Measurements from ENCODE around the gene SLC43A1. TPM values are rescaled to one million over a fixed set of nuclear protein-coding genes. Genes with fewer than 3 reads are reported as not detected.

SLC43A1 gene
- total and polyA plus RNA-seq, 2 of the 4 experiments (the other 2 are of a cell fraction), result 10.0 to 17.0 TPM

DNA sequence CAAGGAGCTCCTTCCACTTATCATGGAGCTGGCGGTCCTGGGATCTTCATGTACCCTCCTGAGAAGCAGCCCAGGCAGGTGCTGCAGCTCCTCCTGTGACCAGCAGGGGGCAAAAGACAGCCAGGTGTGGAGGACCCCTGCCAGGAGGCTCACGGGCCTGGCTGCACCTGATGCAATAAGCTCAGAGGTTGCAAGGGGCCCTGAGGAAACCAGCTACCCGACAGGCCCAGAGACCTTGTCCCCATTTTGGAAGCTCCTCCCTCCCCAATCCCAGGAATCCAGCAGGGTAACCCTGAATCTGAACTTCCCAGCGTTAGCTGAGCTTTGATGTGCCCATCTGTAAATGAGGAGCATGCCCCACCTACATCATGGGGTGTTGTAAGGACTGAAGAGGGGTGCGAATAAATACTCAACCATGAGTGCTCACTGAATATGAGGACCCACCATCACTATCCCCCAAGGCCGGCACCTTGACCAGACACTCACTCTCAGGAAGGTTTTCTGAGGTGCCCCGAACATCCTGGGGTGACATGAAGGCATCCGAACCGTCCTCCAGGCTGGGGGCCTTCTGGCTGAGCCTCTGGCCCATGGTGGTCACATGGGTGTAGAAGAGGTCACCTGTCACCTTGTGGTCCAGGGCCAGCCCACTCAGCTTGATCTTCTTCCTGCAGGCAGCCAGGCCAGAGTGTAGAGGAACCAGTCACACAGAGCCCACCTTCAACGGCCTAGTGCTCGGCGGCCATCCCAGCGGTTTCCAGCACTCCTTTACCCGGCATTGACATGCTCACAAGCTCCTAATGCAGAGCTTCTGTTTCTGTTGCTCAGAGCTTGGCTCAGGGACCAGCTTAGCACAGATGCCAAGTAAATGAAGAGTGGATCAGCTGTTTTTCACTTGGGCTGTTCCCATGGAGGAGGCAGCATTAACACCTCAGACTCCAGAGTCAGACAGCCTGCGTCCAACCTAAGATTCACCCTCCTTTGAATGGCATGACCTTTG lies 21.7 kb downstream of the SLC43A1 start:
- H3K27ac ChIP-seq (ENCODE audit: insufficient read depth, low read length), result no peak overlapping the region
- H2BK5ac ChIP-seq (ENCODE audit: low read depth, low read length, poor library complexity, severe bottlenecking), result no peak overlapping the region
- no peak overlapping the region for H2BK20ac ChIP-seq (ENCODE audit: low read depth, low read length)
- peak; percentile 17 for DNase-seq
- CTCF ChIA-PET, result interaction anchor here (0.6 to 3.7 kb wide), 23 partner anchors 8 to 1031 kb away, joined by 3 to 21 read pairs (median 5); partner anchors contain the start of gene SLC43A1
- dilution Hi-C loops (cut with HindIII; ENCODE audit: low sequenced_read_pairs, unreplicated experiment), result no loop called here
- no peak overlapping the region for H4K8ac ChIP-seq (ENCODE audit: low read depth in 2 of 2, low read length in 2 of 2)
- H2AK5ac ChIP-seq (ENCODE audit: low read depth, low read length), result no peak overlapping the region
- H3K9me1 ChIP-seq (ENCODE audit: insufficient read depth, low read length), result no peaks in the 10 kb centered on the region; the same call in 1 of the 2 replicates
- H3K14ac ChIP-seq (replicated peaks; ENCODE audit: low read depth, low read length), result no peak overlapping the region
- POLR2A ChIA-PET (ENCODE audit: unreplicated experiment), result no interaction called here
- no peak overlapping the region for H4K5ac ChIP-seq (ENCODE audit: low read depth, low read length)
- H2BK15ac ChIP-seq (ENCODE audit: low read depth, low read length), result no peak overlapping the region
- H2AFZ ChIP-seq (replicated peaks; ENCODE audit: low read length, poor library complexity), result peak overlapping the region; percentile 9
- H3K79me1 ChIP-seq (ENCODE audit: low read depth in 1 of 2, low read length in 2 of 2), result peaks cover 0 to 5% of the 10 kb centered on the region in 2 experiments; a peak in 2 of 4 replicates
- peaks cover 40% of the 10 kb centered on the region for H3K36me3 ChIP-seq (ENCODE audit: control insufficient read depth, insufficient read depth, low read length)
- in situ Hi-C loops (cut with MboI; ENCODE audit: low sequenced_read_pairs), result loop anchor here (10.0 to 25.0 kb wide), 2 partner anchors 151 to 1018 kb away; partner anchors contain the start of genes OR5B21 and YPEL4
- no CpG with 5 or more reads among the region's 15 CpGs for WGBS, 2 experiments (ENCODE audit: extremely low coverage in 2 of 2, insufficient read length in 1 of 2)
- ATAC-seq (ENCODE audit: low read depth), result peak; percentile 61
- H3K4me3 ChIP-seq (ENCODE audit: insufficient read depth, low read depth, low read length), result no peak overlapping the region
- no peak overlapping the region for H3K4me2 ChIP-seq (ENCODE audit: low read depth, low read length)
- no peaks in the 10 kb centered on the region; the same call in 1 of the 2 replicates for H4K20me1 ChIP-seq (ENCODE audit: insufficient read depth, low read length)
- no peak overlapping the region for H3K9ac ChIP-seq (ENCODE audit: low read depth, low read length)
- H3K56ac ChIP-seq (ENCODE audit: extremely low read depth, insufficient read depth, low read length), result no peak overlapping the region
- intact Hi-C loops (cut with micrococcal nuclease), result loop anchor here (1.0 kb wide), 1 partner anchor 33 kb away; no protein-coding TSS in a partner anchor
- H3K9me3 ChIP-seq (ENCODE audit: control insufficient read depth, insufficient read depth, low read length), result no peaks in the 10 kb centered on the region
- no peak overlapping the region for H2AK9ac ChIP-seq (replicated peaks; ENCODE audit: low read depth, low read length, poor library complexity)
- no peak overlapping the region for H3K18ac ChIP-seq (ENCODE audit: low read depth, low read length)
- TF ChIP-seq, protein P1, sequence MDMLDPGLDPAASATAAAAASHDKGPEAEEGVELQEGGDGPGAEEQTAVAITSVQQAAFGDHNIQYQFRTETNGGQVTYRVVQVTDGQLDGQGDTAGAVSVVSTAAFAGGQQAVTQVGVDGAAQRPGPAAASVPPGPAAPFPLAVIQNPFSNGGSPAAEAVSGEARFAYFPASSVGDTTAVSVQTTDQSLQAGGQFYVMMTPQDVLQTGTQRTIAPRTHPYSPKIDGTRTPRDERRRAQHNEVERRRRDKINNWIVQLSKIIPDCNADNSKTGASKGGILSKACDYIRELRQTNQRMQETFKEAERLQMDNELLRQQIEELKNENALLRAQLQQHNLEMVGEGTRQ (IDR thresholded peaks at IDR 0.05; ENCODE audit: low read depth, low read length), result no peak
- TF ChIP-seq, protein P2, sequence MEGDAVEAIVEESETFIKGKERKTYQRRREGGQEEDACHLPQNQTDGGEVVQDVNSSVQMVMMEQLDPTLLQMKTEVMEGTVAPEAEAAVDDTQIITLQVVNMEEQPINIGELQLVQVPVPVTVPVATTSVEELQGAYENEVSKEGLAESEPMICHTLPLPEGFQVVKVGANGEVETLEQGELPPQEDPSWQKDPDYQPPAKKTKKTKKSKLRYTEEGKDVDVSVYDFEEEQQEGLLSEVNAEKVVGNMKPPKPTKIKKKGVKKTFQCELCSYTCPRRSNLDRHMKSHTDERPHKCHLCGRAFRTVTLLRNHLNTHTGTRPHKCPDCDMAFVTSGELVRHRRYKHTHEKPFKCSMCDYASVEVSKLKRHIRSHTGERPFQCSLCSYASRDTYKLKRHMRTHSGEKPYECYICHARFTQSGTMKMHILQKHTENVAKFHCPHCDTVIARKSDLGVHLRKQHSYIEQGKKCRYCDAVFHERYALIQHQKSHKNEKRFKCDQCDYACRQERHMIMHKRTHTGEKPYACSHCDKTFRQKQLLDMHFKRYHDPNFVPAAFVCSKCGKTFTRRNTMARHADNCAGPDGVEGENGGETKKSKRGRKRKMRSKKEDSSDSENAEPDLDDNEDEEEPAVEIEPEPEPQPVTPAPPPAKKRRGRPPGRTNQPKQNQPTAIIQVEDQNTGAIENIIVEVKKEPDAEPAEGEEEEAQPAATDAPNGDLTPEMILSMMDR (conservative IDR thresholded peaks at IDR 0.05; ENCODE audit: low read depth, low read length), result peak; percentile 58
- TF ChIP-seq BHLHE40 (IDR thresholded peaks at IDR 0.05; ENCODE audit: low read depth, low read length), result no peak
- no peak for TF ChIP-seq RCOR1 (IDR thresholded peaks at IDR 0.05; ENCODE audit: insufficient replicate concordance, low read length)
- peak; percentile 45 for TF ChIP-seq SMC3 (IDR thresholded peaks at IDR 0.05; ENCODE audit: low read depth, low read length)
- peak; percentile 46 for TF ChIP-seq RAD21 (IDR thresholded peaks at IDR 0.05; ENCODE audit: low read length)
- peak overlapping the region; percentile 21; the same call in 1 of the 2 replicates for H4K91ac ChIP-seq (ENCODE audit: insufficient read depth, low read depth, low read length)
- H3K4ac ChIP-seq (ENCODE audit: low read depth, low read length), result no peak overlapping the region
- H2BK120ac ChIP-seq (ENCODE audit: low read depth, low read length), result no peak overlapping the region
- H3K23ac ChIP-seq (ENCODE audit: low read depth, low read length), result no peak overlapping the region
- no peaks in the 10 kb centered on the region for H3K4me1 ChIP-seq (ENCODE audit: control insufficient read depth, insufficient read depth, low read length)
- no peaks in the 10 kb centered on the region for H3K27me3 ChIP-seq (ENCODE audit: control insufficient read depth, insufficient read depth, low read length)
- BruUV-seq (replicated peaks), result no TSS peak
